Stimulated activated CD4-positive, alpha-beta T cell treated with anti-CD3 and anti-CD28 coated beads, Interleukin-12 subunit alpha, Interleukin-12 subunit beta, amount 100 ng/mL, for 4 hours (primary cell): ENCODE data around the gene SARS1.

ENCODE experiments used
- DNase-seq: peaks from one replicate; pipeline ENCODE4 v3.0.0-alpha.2; 2020

The SARS1 gene

DNA sequence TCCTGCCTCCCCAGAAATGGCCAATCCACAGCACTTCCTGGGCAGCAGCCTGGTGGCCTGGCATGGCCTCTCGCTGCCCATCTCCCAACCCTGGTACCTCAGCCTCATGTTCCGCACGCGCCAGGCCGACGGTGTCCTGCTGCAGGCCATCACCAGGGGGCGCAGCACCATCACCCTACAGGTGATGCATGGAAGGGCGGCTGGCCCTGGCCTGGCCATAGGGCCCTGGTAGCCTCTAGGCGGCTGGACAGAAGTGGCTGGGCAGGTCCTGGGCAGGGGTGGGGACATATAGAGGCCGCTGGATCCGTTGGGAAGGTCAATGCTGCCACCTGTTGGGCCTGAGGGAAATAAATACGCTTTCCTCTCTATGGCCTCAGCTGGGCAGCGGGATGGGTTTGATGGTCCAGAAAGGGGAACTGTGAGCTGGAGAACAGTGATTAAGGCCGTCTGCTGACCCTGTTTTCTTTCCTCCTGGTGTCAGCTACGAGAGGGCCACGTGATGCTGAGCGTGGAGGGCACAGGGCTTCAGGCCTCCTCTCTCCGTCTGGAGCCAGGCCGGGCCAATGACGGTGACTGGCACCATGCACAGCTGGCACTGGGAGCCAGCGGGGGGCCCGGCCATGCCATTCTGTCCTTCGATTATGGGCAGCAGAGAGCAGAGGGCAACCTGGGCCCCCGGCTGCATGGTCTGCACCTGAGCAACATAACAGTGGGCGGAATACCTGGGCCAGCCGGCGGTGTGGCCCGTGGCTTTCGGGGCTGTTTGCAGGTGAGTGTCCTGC is 50.1 kb downstream of the SARS1 start:
- DNase-seq, result peak; percentile 80

DNA sequence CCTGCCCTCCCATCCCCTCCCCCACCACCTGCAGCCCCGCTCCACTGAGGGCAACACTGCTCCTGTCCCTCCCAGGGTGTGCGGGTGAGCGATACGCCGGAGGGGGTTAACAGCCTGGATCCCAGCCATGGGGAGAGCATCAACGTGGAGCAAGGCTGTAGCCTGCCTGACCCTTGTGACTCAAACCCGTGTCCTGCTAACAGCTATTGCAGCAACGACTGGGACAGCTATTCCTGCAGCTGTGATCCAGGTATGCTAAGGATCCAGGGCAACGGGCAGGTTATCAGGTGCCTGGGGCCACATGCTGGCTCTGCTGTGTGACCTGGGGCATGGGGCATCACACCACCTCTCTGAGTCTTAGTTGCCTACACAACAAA is 50.6 kb downstream of the SARS1 start:
- DNase-seq, result no peak

DNA sequence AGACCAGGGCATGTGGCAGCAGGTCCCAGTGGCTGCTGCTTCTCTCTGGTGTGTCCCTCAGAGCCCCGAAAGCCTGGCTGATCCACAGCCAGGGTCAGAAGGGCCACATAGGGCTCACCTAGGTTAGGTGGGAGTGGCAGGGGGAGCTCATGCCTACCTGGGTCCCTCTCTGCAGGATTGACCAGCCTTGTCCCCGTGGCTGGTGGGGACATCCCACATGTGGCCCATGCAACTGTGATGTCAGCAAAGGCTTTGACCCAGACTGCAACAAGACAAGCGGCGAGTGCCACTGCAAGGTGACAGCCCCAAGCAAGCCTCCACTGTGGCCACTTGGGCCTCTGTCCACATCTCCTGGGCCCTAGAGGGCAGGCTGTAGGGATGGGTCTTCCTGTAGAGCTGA is 51.3 kb downstream of the SARS1 start:
- no peak for DNase-seq

DNA sequence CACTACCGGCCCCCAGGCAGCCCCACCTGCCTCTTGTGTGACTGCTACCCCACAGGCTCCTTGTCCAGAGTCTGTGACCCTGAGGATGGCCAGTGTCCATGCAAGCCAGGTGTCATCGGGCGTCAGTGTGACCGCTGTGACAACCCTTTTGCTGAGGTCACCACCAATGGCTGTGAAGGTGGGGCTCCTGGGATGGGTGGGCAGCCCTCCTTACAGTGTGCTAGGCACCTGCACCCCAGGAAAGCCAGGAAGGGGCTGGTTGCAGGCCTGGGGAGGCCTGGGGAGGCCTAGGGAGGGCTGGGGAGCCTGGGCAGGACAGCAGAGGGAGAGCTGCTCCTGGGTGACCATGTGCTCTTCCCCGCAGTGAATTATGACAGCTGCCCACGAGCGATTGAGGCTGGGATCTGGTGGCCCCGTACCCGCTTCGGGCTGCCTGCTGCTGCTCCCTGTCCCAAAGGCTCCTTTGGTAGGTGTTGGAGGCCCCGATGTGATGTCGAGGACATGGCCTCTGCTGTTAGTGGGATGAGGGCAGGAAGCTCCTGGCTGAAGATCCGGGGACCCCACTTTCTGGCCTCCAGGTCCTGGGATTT is 52.1 kb downstream of the SARS1 start:
- DNase-seq, result no peak

DNA sequence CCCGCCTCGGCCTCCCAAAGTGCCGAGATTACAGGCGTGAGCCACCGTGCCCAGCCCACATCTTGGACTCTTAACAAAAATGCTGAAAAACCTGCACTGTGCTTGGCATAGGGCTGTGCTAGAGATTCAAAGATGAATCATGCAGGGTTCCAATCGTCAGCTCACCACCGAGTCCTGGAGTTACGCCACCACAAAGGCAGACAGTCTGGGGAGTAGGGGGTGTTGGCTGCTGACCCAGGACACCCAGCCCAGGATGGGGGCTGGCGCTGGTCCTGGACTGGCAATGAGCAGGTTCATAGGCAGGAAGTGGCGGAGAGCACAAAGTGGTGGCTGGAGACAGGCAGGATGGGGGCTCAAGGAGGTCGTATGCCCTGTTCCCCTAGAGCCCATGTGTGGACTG is 53.2 kb downstream of the SARS1 start:
- no peak for DNase-seq

DNA sequence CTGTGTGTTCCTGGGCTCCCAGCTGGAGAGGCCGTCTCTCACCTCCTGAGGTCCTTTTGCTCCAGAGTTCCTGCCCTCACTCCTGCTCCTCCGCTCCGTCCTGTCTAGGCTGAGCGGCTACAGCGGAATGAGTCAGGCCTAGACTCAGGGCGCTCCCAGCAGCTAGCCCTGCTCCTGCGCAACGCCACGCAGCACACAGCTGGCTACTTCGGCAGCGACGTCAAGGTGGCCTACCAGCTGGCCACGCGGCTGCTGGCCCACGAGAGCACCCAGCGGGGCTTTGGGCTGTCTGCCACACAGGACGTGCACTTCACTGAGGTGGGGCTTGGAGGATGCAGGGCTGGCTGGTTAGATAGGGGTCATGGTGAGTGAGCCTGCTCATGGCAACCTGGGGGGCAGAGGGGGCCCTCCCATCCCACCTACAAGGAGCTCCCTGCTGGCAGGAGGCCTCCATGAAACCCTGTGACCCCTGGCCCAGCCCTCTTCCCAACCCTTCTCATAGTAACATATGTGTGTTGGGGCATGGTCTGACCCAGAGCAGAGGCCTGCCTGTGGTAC is 54.1 kb downstream of the SARS1 start:
- no peak for DNase-seq

DNA sequence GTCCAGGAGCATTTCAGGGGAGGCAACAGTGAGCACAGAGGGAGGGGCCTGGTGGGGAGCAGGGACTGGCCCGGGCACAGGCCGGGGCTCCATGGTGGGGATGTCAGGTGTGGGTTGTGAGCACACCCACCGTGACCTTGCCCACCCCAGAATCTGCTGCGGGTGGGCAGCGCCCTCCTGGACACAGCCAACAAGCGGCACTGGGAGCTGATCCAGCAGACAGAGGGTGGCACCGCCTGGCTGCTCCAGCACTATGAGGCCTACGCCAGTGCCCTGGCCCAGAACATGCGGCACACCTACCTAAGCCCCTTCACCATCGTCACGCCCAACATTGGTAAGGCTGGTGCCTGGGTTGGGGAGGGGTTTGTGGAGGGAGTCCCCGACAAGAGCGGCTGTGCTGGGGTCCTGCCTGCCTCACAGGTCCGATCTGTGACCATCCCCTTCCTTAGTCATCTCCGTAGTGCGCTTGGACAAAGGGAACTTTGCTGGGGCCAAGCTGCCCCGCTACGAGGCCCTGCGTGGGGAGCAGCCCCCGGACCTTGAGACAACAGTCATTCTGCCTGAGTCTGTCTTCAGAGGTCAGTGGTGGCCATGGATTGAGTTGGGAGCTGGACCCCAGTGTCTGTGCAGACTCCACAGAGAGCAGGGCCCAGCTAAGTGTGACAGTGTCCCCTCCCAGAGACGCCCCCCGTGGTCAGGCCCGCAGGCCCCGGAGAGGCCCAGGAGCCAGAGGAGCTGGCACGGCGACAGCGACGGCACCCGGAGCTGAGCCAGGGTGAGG is 54.9 kb downstream of the SARS1 start:
- no peak for DNase-seq

DNA sequence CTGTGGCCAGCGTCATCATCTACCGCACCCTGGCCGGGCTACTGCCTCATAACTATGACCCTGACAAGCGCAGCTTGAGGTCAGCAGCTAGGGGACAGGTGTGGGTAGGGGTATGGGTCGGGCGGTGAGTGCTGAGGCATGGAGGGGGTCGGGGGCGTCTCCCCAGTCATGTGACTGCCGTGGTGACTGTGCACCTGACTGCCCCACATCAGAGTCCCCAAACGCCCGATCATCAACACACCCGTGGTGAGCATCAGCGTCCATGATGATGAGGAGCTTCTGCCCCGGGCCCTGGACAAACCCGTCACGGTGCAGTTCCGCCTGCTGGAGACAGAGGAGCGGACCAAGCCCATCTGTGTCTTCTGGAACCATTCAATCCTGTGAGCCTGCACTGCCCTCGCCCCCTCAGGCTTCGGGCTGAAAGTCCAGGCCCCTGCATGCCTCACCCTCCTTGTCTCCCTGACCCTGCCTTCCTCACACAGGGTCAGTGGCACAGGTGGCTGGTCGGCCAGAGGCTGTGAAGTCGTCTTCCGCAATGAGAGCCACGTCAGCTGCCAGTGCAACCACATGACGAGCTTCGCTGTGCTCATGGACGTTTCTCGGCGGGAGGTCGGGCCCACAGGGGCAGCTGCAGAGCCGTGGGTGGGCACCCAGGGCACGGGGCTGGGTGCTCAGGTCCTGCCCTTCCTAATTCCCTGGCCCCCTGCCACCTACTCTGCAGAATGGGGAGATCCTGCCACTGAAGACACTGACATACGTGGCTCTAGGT is 55.7 kb downstream of the SARS1 start:
- DNase-seq, result no peak

DNA sequence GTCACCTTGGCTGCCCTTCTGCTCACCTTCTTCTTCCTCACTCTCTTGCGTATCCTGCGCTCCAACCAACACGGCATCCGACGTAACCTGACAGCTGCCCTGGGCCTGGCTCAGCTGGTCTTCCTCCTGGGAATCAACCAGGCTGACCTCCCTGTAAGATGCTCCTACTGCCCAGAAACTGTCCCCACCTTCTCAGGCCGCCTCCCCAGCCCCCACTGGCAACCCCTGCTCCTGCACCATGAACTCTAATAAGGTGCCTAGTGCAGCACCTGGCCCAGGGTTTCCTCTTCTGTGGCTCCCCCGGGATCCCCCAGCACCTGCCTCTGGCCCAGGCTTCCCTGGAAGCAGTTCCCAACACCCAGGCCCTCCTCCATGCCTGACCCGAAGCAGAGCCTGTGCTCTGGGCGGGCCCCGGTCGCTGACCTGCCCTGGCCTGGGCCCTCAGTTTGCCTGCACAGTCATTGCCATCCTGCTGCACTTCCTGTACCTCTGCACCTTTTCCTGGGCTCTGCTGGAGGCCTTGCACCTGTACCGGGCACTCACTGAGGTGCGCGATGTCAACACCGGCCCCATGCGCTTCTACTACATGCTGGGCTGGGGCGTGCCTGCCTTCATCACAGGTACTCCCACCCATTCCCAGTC is 56.4 kb downstream of the SARS1 start:
- DNase-seq, result no peak

DNA sequence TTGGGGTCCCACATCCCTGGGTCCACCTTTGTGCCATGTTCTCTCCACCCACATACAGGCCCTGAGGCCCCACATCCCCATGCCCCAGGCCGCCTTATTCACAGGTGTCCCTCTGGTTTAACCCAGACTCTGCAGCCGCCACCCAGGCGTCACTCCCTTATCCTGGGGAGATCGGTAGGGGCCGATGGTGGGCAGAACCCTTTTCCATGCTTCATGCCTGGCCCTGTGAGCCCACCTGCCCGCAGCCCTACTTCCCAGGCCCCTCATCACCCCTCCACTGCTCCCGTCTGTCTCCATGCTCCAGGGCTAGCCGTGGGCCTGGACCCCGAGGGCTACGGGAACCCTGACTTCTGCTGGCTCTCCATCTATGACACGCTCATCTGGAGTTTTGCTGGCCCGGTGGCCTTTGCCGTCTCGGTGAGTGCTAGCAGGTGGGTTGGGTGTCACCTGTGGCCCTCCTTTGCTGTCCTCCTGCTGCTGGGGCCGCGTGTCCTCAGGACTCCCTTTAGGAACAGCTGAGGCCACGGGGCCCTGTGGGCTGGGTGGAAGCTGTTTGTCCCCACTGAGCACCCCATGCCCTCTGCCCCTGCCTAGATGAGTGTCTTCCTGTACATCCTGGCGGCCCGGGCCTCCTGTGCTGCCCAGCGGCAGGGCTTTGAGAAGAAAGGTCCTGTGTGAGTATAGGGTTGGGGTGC is 57.1 kb downstream of the SARS1 start:
- no peak for DNase-seq

DNA sequence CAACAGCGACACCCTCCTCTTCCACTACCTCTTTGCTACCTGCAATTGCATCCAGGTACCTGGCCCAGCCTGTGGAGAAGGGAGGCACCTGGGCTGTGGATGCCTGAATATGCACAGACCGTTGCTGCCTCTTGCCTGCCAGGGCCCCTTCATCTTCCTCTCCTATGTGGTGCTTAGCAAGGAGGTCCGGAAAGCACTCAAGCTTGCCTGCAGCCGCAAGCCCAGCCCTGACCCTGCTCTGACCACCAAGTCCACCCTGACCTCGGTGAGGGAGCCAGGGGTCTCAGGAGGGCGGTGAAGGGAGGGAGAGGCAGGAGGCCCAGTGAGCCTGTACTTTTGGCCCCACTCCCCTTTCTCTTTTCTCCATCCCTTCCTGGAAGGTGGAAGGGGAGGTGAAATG is 57.7 kb downstream of the SARS1 start:
- DNase-seq, result no peak

DNA sequence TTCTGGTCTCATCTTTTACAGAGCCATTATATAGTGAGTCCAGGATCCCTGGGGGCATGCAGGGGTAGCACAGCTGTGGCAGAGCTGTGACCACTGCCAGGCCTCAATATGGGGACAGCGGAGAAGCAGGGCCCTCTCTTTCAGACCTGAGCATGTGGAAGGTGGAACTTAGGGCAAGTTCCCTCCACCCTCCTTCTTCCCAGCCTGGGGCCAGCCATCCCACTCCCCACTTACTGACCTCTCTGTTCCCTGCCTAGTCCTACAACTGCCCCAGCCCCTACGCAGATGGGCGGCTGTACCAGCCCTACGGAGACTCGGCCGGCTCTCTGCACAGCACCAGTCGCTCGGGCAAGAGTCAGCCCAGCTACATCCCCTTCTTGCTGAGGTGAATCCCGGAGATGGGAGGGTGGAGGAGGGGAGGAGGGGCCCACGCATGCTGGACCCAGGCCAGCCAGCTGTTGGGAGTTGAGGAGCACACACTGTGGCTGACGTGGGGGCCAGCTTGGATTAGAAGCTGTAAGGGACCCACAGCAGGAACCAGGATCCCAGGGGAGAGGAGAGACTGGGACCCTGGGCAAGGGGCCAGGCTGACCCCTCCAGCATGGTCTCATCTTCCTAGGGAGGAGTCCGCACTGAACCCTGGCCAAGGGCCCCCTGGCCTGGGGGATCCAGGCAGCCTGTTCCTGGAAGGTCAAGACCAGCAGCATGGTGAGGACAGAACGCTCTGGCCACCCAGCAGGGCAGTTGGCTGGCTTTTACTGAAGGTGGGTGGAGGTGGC is 58.5 kb downstream of the SARS1 start:
- DNase-seq, result no peak

DNA sequence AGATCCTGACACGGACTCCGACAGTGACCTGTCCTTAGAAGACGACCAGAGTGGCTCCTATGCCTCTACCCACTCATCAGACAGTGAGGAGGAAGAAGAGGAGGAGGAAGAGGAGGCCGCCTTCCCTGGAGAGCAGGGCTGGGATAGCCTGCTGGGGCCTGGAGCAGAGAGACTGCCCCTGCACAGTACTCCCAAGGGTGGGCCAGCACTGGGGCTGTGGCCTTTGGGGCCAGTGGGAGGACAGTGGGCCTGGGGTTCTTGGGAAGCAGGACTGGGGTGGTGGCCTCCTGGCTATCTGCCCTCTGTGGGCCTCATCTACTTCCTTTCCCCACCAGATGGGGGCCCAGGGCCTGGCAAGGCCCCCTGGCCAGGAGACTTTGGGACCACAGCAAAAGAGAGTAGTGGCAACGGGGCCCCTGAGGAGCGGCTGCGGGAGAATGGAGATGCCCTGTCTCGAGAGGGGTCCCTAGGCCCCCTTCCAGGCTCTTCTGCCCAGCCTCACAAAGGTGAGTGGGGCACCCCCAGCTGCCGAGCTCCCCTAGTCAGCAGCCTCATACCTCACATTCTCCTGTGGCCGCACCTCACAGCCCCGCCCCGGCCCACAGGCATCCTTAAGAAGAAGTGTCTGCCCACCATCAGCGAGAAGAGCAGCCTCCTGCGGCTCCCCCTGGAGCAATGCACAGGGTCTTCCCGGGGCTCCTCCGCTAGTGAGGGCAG is 59.3 kb downstream of the SARS1 start:
- no peak for DNase-seq

DNA sequence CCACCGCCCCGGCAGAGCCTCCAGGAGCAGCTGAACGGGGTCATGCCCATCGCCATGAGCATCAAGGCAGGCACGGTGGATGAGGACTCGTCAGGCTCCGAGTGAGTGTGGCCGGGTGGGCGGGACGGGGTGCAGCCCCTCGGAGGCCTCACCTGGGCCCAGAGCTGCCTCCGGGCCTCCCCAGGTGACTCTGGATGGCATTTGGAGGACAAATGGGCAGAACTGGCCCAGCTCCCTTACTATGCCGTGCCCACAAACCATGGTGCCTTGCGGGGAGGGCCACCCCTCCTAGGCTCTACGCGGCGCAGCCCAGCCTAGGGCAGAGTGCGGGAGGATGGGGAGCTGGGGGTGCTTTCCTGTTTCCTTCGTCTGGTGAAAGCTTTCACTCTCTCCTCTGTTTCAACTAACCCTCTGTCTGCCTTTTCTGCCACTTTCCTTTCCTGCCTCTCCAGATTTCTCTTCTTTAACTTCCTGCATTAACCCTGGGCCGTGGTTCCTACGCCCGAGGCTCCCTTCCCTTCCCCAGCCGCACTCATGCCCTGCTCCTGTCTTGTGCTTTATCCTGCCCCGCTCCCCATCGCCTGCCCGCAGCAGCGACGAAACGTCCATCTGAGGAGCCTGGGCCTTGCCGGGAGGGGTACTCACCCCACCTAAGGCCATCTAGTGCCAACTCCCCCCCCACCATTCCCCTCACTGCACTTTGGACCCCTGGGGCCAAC is 60.0 kb downstream of the SARS1 start:
- no peak for DNase-seq

DNA sequence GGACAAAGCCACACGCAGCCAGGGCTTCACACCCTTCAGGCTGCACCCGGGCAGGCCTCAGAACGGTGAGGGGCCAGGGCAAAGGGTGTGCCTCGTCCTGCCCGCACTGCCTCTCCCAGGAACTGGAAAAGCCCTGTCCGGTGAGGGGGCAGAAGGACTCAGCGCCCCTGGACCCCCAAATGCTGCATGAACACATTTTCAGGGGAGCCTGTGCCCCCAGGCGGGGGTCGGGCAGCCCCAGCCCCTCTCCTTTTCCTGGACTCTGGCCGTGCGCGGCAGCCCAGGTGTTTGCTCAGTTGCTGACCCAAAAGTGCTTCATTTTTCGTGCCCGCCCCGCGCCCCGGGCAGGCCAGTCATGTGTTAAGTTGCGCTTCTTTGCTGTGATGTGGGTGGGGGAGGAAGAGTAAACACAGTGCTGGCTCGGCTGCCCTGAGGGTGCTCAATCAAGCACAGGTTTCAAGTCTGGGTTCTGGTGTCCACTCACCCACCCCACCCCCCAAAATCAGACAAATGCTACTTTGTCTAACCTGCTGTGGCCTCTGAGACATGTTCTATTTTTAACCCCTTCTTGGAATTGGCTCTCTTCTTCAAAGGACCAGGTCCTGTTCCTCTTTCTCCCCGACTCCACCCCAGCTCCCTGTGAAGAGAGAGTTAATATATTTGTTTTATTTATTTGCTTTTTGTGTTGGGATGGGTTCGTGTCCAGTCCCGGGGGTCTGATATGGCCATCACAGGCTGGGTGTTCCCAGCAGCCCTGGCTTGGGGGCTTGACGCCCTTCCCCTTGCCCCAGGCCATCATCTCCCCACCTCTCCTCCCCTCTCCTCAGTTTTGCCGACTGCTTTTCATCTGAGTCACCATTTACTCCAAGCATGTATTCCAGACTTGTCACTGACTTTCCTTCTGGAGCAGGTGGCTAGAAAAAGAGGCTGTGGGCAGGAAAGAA is 61.1 kb downstream of the SARS1 start:
- no peak for DNase-seq

DNA sequence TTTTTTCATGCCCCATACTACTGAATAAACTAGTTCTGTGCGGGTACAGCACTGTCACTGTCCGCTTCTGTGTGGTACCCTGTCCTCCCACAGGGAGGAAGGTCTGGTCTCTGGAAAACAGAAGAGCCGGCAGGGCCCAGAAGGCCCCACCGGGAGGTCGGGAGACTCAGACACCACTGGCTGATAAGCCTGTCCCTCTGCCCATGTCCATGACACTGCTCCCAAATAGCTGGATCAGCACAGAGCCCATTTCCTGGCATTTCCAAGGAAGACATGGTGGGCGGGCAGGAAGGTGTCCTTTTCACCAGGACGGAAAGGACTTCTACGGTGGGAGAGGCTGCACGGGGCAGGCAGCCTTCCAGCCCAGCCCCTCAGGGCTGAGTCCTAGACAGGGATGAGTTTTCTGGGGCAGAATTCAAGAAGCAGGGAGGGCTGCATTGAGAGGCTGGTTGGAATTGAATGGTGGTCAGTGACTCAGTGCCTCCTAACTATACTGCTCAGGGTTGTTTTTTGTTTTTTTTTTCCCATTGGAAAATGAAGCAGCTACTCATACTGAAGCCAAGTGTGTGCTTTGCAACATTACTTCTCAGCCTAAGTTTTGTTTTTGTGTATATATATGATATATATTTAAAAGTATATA is 62.1 kb downstream of the SARS1 start:
- DNase-seq, result no peak

DNA sequence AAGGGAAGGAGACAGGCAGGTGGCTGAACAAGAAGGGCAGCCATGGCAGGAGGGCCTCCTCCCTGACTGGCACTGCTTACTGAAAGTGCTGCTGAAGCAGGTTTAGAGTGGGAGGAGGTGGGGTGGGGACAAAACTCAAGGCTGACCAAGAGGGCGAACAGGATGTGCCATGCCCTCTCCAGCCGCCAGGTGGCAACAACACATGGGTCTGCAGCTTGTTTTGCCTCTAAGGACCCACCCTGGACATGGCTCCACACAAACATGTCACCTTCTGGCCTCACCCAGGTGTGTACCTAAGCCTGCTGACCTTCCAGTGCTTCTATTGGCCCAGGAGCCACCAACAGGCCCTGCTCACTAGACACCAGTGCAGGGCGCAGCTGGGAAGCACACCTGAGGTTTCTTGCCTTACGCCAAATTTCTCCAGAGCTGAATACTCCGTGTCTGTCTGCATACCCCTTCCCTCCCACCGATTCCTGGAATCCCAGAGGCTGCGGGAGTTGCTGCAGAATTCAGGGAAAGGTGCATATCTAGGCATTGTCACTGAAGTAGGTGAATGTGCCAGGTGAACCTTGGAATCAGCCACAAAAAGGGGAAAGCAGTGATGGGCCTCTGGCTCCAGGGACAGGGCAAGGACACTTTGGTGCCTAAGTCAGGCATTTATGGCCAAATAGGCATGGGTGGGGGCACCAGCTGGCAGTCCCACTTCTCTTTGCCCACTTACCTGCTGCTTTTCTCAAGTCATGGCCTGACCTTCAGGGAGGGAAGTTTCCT is 63.9 kb downstream of the SARS1 start:
- DNase-seq, result peak; percentile 60
